GM23338 (cell line): ENCODE results near the gene TBC1D7. TPM values are rescaled to one million over a fixed set of nuclear protein-coding genes. Genes with fewer than 3 reads are reported as not detected.

Experiments used
- ATAC-seq: fragments of 200-7000 bp; cut with Tn5 transposase; 3 replicates; pipeline ENCODE4 v1.9.1; 2020
- DNase-seq: peaks from one replicate; pipeline ENCODE4 v3.0.0-alpha.2; 2015; ENCODE audit warnings: low spot score
- H2AFZ ChIP-seq: fragments of 200-600 bp; sonication (generic); 2 replicates; pipeline ENCODE4 v1.8.0; 2016; ENCODE audit warnings: antibody characterized with exemption, mild to moderate bottlenecking, moderate library complexity
- H3F3A ChIP-seq: fragments of 200-600 bp; sonication (generic); replicated peaks from 2 replicates; pipeline ENCODE4 v1.8.0; 2017; ENCODE audit warnings: antibody characterized with exemption, mixed run types, low read depth
- H3K27ac ChIP-seq: fragments of 200-600 bp; sonication (generic); 2 replicates; pipeline ENCODE4 v1.6.1; 2016; ENCODE audit warnings: low read depth
- H3K27me3 ChIP-seq: fragments of 200-600 bp; sonication (generic); 2 replicates; pipeline ENCODE4 v1.8.0; 2016; ENCODE audit warnings: mild to moderate bottlenecking, mixed run types, moderate library complexity; ENCODE audit not compliant: insufficient read depth
- H3K36me3 ChIP-seq: fragments of 200-600 bp; sonication (generic); 2 replicates; pipeline ENCODE4 v1.8.0; 2016; ENCODE audit warnings: mild to moderate bottlenecking; ENCODE audit not compliant: insufficient read depth
- H3K4me1 ChIP-seq: fragments of 200-600 bp; sonication (generic); 2 replicates; pipeline ENCODE4 v1.8.0; 2016; ENCODE audit warnings: mild to moderate bottlenecking, moderate library complexity; ENCODE audit not compliant: insufficient read depth
- H3K4me2 ChIP-seq: fragments of 200-600 bp; sonication (generic); 2 replicates; pipeline ENCODE4 v1.7.1; 2017; ENCODE audit warnings: mixed run types
- H3K4me3 ChIP-seq: fragments of 200-600 bp; sonication (generic); 2 replicates; pipeline ENCODE4 v1.6.1; 2016; ENCODE audit warnings: mixed run types
- H3K79me2 ChIP-seq: fragments of 200-600 bp; sonication (generic); replicated peaks from 2 replicates; pipeline ENCODE4 v1.8.0; 2017; ENCODE audit warnings: mild to moderate bottlenecking; ENCODE audit not compliant: insufficient read depth
- H3K9me2 ChIP-seq: fragments of 200-600 bp; sonication (generic); 2 replicates; pipeline ENCODE4 v1.8.0; 2017; ENCODE audit not compliant: insufficient read depth
- H4K20me1 ChIP-seq: fragments of 200-600 bp; sonication (generic); replicated peaks from 2 replicates; pipeline ENCODE4 v1.8.0; 2017; ENCODE audit warnings: mild to moderate bottlenecking; ENCODE audit not compliant: insufficient read depth
- H3K27ac Mint-ChIP-seq: 2 replicates; pipeline ENCODE4 v1.8.0; 2020; ENCODE audit warnings: inconsistent platforms, mild to moderate bottlenecking, moderate library complexity, mixed read lengths
- H3K27me3 Mint-ChIP-seq: 3 replicates; pipeline ENCODE4 v1.8.0; 2022; ENCODE audit warnings: low read depth, mild to moderate bottlenecking, moderate library complexity, mixed read lengths, inconsistent platforms; ENCODE audit not compliant: insufficient read depth, poor library complexity
- H3K36me3 Mint-ChIP-seq: 3 replicates; pipeline ENCODE4 v1.8.0; 2021; ENCODE audit warnings: low read depth, mild to moderate bottlenecking, inconsistent platforms, moderate library complexity, mixed read lengths
- H3K4me1 Mint-ChIP-seq: 3 replicates; pipeline ENCODE4 v1.8.0; 2020; ENCODE audit warnings: mild to moderate bottlenecking, inconsistent platforms, mixed read lengths
- H3K4me3 Mint-ChIP-seq: 3 replicates; pipeline ENCODE4 v1.8.0; 2021; ENCODE audit warnings: moderate library complexity, mild to moderate bottlenecking, inconsistent platforms, mixed read lengths
- H3K9me3 Mint-ChIP-seq: 3 replicates; pipeline ENCODE4 v1.8.0; 2020; ENCODE audit warnings: moderate library complexity, mild to moderate bottlenecking, inconsistent platforms, mixed read lengths
- CREB1 ChIP-seq: fragments of 250-450 bp; sonication (Bioruptor Pico); IDR thresholded peaks from 2 replicates; pipeline ENCODE4 v1.5.0; 2020; ENCODE audit warnings: low read depth, mild to moderate bottlenecking, moderate library complexity
- CTCF ChIP-seq, 2 experiments: fragments of 200-600 bp in 1 of 2; sonication (generic) in 1 of 2; conservative IDR thresholded peaks; 2 replicates each; pipeline versions ENCODE4 v1.5.1 to v1.6.1; 2016 to 2017; ENCODE audit warnings: antibody characterized with exemption in 2 of 2, low read depth in 2 of 2, mild to moderate bottlenecking in 2 of 2, moderate library complexity in 1 of 2
- ETS1 ChIP-seq: IDR thresholded peaks from 2 replicates; pipeline ENCODE4 v1.6.1; 2016; ENCODE audit warnings: antibody characterized with exemption
- EZH2 ChIP-seq: fragments of 200-600 bp; sonication (generic); IDR thresholded peaks from one replicate; pipeline ENCODE4 v1.8.0; 2017; ENCODE audit warnings: antibody characterized with exemption, mild to moderate bottlenecking, low read depth; ENCODE audit not compliant: unreplicated experiment
- EZH2phosphoT487 ChIP-seq: fragments of 200-600 bp; sonication (generic); IDR thresholded peaks from one replicate; pipeline ENCODE4 v1.8.1; 2018; ENCODE audit warnings: antibody characterized with exemption; ENCODE audit not compliant: unreplicated experiment
- JUNB ChIP-seq: IDR thresholded peaks from one replicate; pipeline ENCODE4 v1.6.1; 2016; ENCODE audit warnings: antibody characterized with exemption; ENCODE audit not compliant: unreplicated experiment
- NANOG ChIP-seq: IDR thresholded peaks from 2 replicates; pipeline ENCODE4 v1.6.1; 2016; ENCODE audit warnings: antibody characterized with exemption, borderline replicate concordance
- POLR2AphosphoS5 ChIP-seq: IDR thresholded peaks from 2 replicates; pipeline ENCODE4 v1.6.1; 2016; ENCODE audit warnings: antibody characterized with exemption, low read depth
- REST ChIP-seq: IDR thresholded peaks from one replicate; pipeline ENCODE4 v1.6.1; 2018; ENCODE audit warnings: antibody characterized with exemption; ENCODE audit not compliant: unreplicated experiment
- STAT1 ChIP-seq: IDR thresholded peaks from one replicate; pipeline ENCODE4 v1.6.1; 2016; ENCODE audit warnings: antibody characterized with exemption; ENCODE audit not compliant: unreplicated experiment
- ZNF114 ChIP-seq: fragments of 250-450 bp; sonication (Bioruptor Pico); IDR thresholded peaks from 2 replicates; pipeline ENCODE4 v1.5.0; 2020; ENCODE audit warnings: mild to moderate bottlenecking, moderate library complexity
- ZNF331 ChIP-seq: fragments of 250-450 bp; sonication (Bioruptor Pico); IDR thresholded peaks from 2 replicates; pipeline ENCODE4 v1.5.0; 2020; ENCODE audit warnings: low read depth, mild to moderate bottlenecking, moderate library complexity
- ZNF462 ChIP-seq: fragments of 250-450 bp; sonication (Bioruptor Pico); IDR thresholded peaks from 2 replicates; pipeline ENCODE4 v1.5.0; 2020; ENCODE audit warnings: mild to moderate bottlenecking, moderate library complexity
- polyA plus RNA-seq: library from polyadenylated mRNA; unstranded; fragments of >200 nt; fragmentation: Nextera tagmentation; extraction: Ambion mirVana; gene quantifications from 2 replicates; pipeline ENCODE4 v1.2.1, GENCODE V29; 2016
- total RNA-seq: library from RNA; depleted of rRNA; stranded (reverse); fragments of >200 nt; shearing (Covaris generic); gene quantifications from 2 replicates; pipeline ENCODE4 v1.2.3, GENCODE V29; 2014

TBC1D7 gene
- total and polyA plus RNA-seq, 2 experiments from 2014 or later = 62.0 to 70.4 TPM

- Histone ChIP-seq H3F3A (no peaks in the 10 kb centered on the region), H3K4me3 (no peak overlapping the region), H3K27ac (peak overlapping the region; percentile 74; the same call in 1 of the 2 replicates), H3K79me2 (no peaks in the 10 kb centered on the region), H3K36me3 (no peaks in the 10 kb centered on the region), H3K4me1 (peaks cover 7% of the 10 kb centered on the region; the same call in 1 of the 2 replicates), H3K4me2 (no peak overlapping the region), H2AFZ (no peak overlapping the region), H3K9me2 (no peaks in the 10 kb centered on the region), H4K20me1 (no peaks in the 10 kb centered on the region), H3K27me3 (no peaks in the 10 kb centered on the region)
- peaks cover 2% of the 10 kb centered on the region for H3K27me3 Mint-ChIP-seq
- peaks cover 11% of the 10 kb centered on the region for H3K4me1 Mint-ChIP-seq
- no peaks in the 10 kb centered on the region for H3K9me3 Mint-ChIP-seq
- no peak for DNase-seq
- H3K27ac Mint-ChIP-seq = peak overlapping the region; percentile 56; the same call in 1 of the 2 replicates
- no peak for TF ChIP-seq ZNF114 (CRISPR knock-in tag)
- TF ChIP-seq ZNF462 = no peak
- no peak for TF ChIP-seq JUNB
- no peak for TF ChIP-seq EZH2phosphoT487
- TF ChIP-seq EZH2 = no peak
- no peak for TF ChIP-seq STAT1
- TF ChIP-seq ETS1 = no peak
- TF ChIP-seq CTCF (conservative IDR thresholded peaks at IDR 0.05; ENCODE audit: low read depth in 2 of 2) = no peak
- TF ChIP-seq REST = no peak
- TF ChIP-seq CREB1 (CRISPR knock-in tag) = no peak
- no peak for TF ChIP-seq POLR2AphosphoS5
- TF ChIP-seq ZNF331 (CRISPR knock-in tag) = no peak
- no peak for TF ChIP-seq NANOG
- ATAC-seq = no peak
- H3K36me3 Mint-ChIP-seq = no peaks in the 10 kb centered on the region; the same call in 1 of the 3 replicates
- H3K4me3 Mint-ChIP-seq = no peak overlapping the region
Measured at GRCh38 chr6:13274707-13275434, 53.5 kb downstream of the TBC1D7 start.
